K562 (cell line): ENCODE measurements around the gene NUCB2. TPM values are rescaled to one million over a fixed set of nuclear protein-coding genes. Genes with fewer than 3 reads are reported as not detected.

Source experiments
- ATF1 ChIP-seq, 2 experiments: fragments of 450-650 bp in 1 of 2; IDR thresholded peaks; 2 replicates each; pipeline ENCODE4 v1.6.1; 2016; ENCODE audit warnings: missing compliant biosample characterization in 1 of 2, missing genetic modification characterization in 1 of 2
- ATF7 ChIP-seq: fragments of 450-650 bp; IDR thresholded peaks from 2 replicates; pipeline ENCODE4 v1.7.1; 2014; ENCODE audit warnings: mild to moderate bottlenecking, moderate library complexity
- BRD9 ChIP-seq: fragments of 450-650 bp; IDR thresholded peaks from 2 replicates; pipeline ENCODE4 v1.6.1; 2018; ENCODE audit warnings: low read depth; ENCODE audit not compliant: partially characterized antibody
- CTBP1 ChIP-seq: fragments of 450-650 bp; IDR thresholded peaks from 2 replicates; pipeline ENCODE4 v1.6.1; 2016; ENCODE audit warnings: borderline replicate concordance
- FOXM1 ChIP-seq, 2 experiments: fragments of 450-650 bp in 1 of 2; sonication (generic) in 1 of 2; formaldehyde crosslinking in 1 of 2; IDR thresholded peaks; 2 replicates each; pipeline versions ENCODE4 v1.6.1 to v1.9.0; 2017 to 2022; ENCODE audit warnings: low read depth in 2 of 2, mild to moderate bottlenecking in 2 of 2, missing genetic modification reagents in 1 of 2, moderate library complexity in 1 of 2
- ILF3 ChIP-seq: fragments of 450-650 bp; IDR thresholded peaks from 2 replicates; pipeline ENCODE4 v1.6.1; 2018; ENCODE audit warnings: antibody characterized with exemption, mild to moderate bottlenecking, moderate library complexity, borderline replicate concordance
- JUND ChIP-seq, 2 experiments: IDR thresholded peaks; 2 replicates in 1 of 2; 3 replicates in 1 of 2; pipeline ENCODE4 v1.6.1; 2011; ENCODE audit warnings: borderline replicate concordance in 2 of 2, low read depth in 2 of 2, low read length in 2 of 2, improper control_type of control experiment in 1 of 2, missing biosample characterization in 1 of 2, missing genetic modification characterization in 1 of 2, missing genetic modification reagents in 1 of 2
- NCOA1 ChIP-seq: fragments of 450-650 bp; IDR thresholded peaks from 2 replicates; pipeline ENCODE4 v1.6.1; 2016; ENCODE audit warnings: low read depth
- NELFE ChIP-seq: IDR thresholded peaks from 2 replicates; pipeline ENCODE4 v1.6.1; 2011; ENCODE audit warnings: mild to moderate bottlenecking; ENCODE audit not compliant: insufficient read depth, insufficient read length
- ZNF217 ChIP-seq: sonication (generic); formaldehyde crosslinking; IDR thresholded peaks from 2 replicates; pipeline ENCODE4 v1.8.0; 2022; ENCODE audit warnings: mild to moderate bottlenecking, missing genetic modification reagents
- ZNF23 ChIP-seq: fragments of 250-450 bp; sonication (Bioruptor Pico); IDR thresholded peaks from 2 replicates; pipeline ENCODE4 v1.4.0; 2020; ENCODE audit warnings: mild to moderate bottlenecking
- ZNF354B ChIP-seq: fragments of 250-450 bp; sonication (Bioruptor Pico); IDR thresholded peaks from 2 replicates; pipeline ENCODE4 v1.4.0; 2020
- polyA plus RNA-seq, 8 experiments: library from polyadenylated mRNA; depleted of rRNA in 4 of 8; stranded (reverse) in 5 of 8; unstranded in 3 of 8; fragments of >200 nt; fragmentation: Nextera tagmentation in 2 of 8; fragmentation: Illumina TruSeq in 1 of 8; extraction: Ambion mirVana in 2 of 8; extraction: Trizol in 1 of 8; gene quantifications; 2 replicates each; pipeline versions ENCODE4 v1.2.1 to v1.2.3, GENCODE V29; 2011 to 2014; ENCODE audit warnings: inconsistent platforms in 1 of 8, missing spikeins in 1 of 8
- total RNA-seq, 7 experiments: library from RNA; depleted of rRNA in 6 of 7; stranded (reverse); fragments of >200 nt in 6 of 7; fragmentation: Illumina TruSeq in 2 of 7; extraction: Trizol in 2 of 7; gene quantifications; 2 replicates each; pipeline versions ENCODE4 v1.2.1 to v1.2.3, GENCODE V29; 2011 to 2021; ENCODE audit warnings: low replicate concordance in 1 of 7
- TF ChIP-seq, protein P1 (sequence below): fragments of 450-650 bp; conservative IDR thresholded peaks from 2 replicates; pipeline ENCODE4 v1.6.1; 2016; ENCODE audit warnings: missing genetic modification characterization, low read depth, mild to moderate bottlenecking, missing compliant biosample characterization, moderate library complexity
- TF ChIP-seq, protein P2 (sequence below): fragments of 250-450 bp; sonication (Bioruptor Pico); IDR thresholded peaks from 2 replicates; pipeline ENCODE4 v1.4.0; 2020; ENCODE audit warnings: mild to moderate bottlenecking, moderate library complexity
- TF ChIP-seq, protein P3 (sequence below): fragments of 450-650 bp; formaldehyde crosslinking; IDR thresholded peaks from 2 replicates; pipeline ENCODE4 v1.4.0; 2022; ENCODE audit warnings: missing genetic modification characterization
- TF ChIP-seq, protein P4 (sequence below): fragments of 200-400 bp; formaldehyde crosslinking; IDR thresholded peaks from 2 replicates; pipeline ENCODE4 v1.6.1; 2017; ENCODE audit warnings: mild to moderate bottlenecking, low read depth, low read length, moderate library complexity
- TF ChIP-seq, protein P5 (sequence below), 2 experiments: fragments of 450-650 bp; IDR thresholded peaks; 2 replicates each; pipeline ENCODE4 v1.6.1; 2016
- TF ChIP-seq, protein P6 (sequence below): fragments of 250-450 bp; sonication (Bioruptor Pico); IDR thresholded peaks from 2 replicates; pipeline ENCODE4 v1.4.0; 2020

Gene NUCB2
- total and polyA plus RNA-seq, 9 of the 15 experiments (the other 6 are each of a cell fraction or from before 2014, with no cell fraction given): 54.0 to 108 (median 84.6) TPM

DNA sequence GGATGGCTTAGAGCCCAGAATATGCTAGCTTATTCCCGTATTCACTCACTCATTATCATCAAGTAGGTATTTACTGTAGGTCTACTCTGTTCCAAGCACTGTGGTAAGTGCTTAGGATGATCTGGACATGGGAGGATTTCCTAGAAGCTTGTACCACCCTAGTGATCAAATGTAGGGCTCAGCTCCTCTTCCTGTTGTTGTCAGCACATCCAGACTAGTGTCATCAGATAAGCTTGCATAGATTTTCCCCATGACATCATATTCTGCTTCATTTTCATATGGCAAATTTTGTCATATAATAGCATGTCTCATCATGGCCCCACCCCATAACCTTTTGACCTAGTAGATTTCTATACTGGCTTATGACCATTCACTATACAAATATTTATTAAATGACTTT, 19.3 kb upstream of the NUCB2 start (continued):
- TF ChIP-seq BRD9 (no peak), ILF3 (no peak), ATF7 (peak; percentile 84), ATF1 (CRISPR knock-in tag; IDR thresholded peaks at IDR 0.05) (no peak), ATF1 (tag; IDR thresholded peaks at IDR 0.05) (peak; percentile 73), CTBP1 (0 out of 2 replicates have a peak, but pooled peaks have one; percentile 11), NCOA1 (peak; percentile 60; the same call in 1 of the 2 replicates), ZNF354B (no peak), ZNF23 (CRISPR knock-in tag) (no peak), NELFE (no peak), ZNF217 (no peak), JUND (IDR thresholded peaks at IDR 0.05; ENCODE audit: borderline replicate concordance, low read depth, low read length) (peak; percentile 12; the same call in 1 of the 2 replicates), JUND (tag; IDR thresholded peaks at IDR 0.05; ENCODE audit: borderline replicate concordance, low read depth, low read length) (no peak; the same call in 2 of the 3 replicates), FOXM1 (IDR thresholded peaks at IDR 0.05; ENCODE audit: low read depth) (no peak), FOXM1 (CRISPR knock-in tag; IDR thresholded peaks at IDR 0.05; ENCODE audit: low read depth) (no peak)
- TF ChIP-seq, protein P1, sequence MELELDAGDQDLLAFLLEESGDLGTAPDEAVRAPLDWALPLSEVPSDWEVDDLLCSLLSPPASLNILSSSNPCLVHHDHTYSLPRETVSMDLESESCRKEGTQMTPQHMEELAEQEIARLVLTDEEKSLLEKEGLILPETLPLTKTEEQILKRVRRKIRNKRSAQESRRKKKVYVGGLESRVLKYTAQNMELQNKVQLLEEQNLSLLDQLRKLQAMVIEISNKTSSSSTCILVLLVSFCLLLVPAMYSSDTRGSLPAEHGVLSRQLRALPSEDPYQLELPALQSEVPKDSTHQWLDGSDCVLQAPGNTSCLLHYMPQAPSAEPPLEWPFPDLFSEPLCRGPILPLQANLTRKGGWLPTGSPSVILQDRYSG (tag): no peak
- TF ChIP-seq, protein P2, sequence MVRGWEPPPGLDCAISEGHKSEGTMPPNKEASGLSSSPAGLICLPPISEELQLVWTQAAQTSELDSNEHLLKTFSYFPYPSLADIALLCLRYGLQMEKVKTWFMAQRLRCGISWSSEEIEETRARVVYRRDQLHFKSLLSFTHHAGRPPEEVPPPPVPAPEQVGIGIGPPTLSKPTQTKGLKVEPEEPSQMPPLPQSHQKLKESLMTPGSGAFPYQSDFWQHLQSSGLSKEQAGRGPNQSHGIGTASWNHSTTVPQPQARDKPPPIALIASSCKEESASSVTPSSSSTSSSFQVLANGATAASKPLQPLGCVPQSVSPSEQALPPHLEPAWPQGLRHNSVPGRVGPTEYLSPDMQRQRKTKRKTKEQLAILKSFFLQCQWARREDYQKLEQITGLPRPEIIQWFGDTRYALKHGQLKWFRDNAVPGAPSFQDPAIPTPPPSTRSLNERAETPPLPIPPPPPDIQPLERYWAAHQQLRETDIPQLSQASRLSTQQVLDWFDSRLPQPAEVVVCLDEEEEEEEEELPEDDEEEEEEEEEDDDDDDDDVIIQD (CRISPR knock-in tag): no peak
- TF ChIP-seq, protein P3, sequence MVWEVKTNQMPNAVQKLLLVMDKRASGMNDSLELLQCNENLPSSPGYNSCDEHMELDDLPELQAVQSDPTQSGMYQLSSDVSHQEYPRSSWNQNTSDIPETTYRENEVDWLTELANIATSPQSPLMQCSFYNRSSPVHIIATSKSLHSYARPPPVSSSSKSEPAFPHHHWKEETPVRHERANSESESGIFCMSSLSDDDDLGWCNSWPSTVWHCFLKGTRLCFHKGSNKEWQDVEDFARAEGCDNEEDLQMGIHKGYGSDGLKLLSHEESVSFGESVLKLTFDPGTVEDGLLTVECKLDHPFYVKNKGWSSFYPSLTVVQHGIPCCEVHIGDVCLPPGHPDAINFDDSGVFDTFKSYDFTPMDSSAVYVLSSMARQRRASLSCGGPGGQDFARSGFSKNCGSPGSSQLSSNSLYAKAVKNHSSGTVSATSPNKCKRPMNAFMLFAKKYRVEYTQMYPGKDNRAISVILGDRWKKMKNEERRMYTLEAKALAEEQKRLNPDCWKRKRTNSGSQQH (CRISPR knock-in tag): no peak
- TF ChIP-seq, protein P4, sequence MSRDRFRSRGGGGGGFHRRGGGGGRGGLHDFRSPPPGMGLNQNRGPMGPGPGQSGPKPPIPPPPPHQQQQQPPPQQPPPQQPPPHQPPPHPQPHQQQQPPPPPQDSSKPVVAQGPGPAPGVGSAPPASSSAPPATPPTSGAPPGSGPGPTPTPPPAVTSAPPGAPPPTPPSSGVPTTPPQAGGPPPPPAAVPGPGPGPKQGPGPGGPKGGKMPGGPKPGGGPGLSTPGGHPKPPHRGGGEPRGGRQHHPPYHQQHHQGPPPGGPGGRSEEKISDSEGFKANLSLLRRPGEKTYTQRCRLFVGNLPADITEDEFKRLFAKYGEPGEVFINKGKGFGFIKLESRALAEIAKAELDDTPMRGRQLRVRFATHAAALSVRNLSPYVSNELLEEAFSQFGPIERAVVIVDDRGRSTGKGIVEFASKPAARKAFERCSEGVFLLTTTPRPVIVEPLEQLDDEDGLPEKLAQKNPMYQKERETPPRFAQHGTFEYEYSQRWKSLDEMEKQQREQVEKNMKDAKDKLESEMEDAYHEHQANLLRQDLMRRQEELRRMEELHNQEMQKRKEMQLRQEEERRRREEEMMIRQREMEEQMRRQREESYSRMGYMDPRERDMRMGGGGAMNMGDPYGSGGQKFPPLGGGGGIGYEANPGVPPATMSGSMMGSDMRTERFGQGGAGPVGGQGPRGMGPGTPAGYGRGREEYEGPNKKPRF: no peak
- TF ChIP-seq, protein P5, sequence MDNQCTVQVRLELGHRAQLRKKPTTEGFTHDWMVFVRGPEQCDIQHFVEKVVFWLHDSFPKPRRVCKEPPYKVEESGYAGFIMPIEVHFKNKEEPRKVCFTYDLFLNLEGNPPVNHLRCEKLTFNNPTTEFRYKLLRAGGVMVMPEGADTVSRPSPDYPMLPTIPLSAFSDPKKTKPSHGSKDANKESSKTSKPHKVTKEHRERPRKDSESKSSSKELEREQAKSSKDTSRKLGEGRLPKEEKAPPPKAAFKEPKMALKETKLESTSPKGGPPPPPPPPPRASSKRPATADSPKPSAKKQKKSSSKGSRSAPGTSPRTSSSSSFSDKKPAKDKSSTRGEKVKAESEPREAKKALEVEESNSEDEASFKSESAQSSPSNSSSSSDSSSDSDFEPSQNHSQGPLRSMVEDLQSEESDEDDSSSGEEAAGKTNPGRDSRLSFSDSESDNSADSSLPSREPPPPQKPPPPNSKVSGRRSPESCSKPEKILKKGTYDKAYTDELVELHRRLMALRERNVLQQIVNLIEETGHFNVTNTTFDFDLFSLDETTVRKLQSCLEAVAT (IDR thresholded peaks at IDR 0.05): no peak
- TF ChIP-seq, protein P6, sequence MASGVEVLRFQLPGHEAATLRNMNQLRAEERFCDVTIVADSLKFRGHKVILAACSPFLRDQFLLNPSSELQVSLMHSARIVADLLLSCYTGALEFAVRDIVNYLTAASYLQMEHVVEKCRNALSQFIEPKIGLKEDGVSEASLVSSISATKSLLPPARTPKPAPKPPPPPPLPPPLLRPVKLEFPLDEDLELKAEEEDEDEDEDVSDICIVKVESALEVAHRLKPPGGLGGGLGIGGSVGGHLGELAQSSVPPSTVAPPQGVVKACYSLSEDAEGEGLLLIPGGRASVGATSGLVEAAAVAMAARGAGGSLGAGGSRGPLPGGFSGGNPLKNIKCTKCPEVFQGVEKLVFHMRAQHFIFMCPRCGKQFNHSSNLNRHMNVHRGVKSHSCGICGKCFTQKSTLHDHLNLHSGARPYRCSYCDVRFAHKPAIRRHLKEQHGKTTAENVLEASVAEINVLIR: 0 out of 2 replicates have a peak, but pooled peaks have one; percentile 13
